ENCODE measurements around the gene KRT76. TPM values are rescaled to one million over a fixed set of nuclear protein-coding genes. Genes with fewer than 3 reads are reported as not detected.
"Not testable (repeated sequence)": the region's sequence is repeated elsewhere in the genome, so short reads cannot be mapped to it uniquely, and the experiment has no call there.

KRT76 gene
- total and polyA plus RNA-seq, 10 donors: not detected

GRCh38 chr12:52761802-52762201 lies 15.3 kb downstream of the KRT76 start:
- no peaks in the 10 kb centered on the region for H3K36me3 ChIP-seq
- H3K27ac ChIP-seq: no peak overlapping the region
- peaks cover 3 to 42% (median 33%) of the 10 kb centered on the region in 8 donors for H3K9me3 ChIP-seq
- no peak overlapping the region for H3K4me3 ChIP-seq
- DNase-seq: no peak
- H3K27me3 ChIP-seq (replicated peaks in 1 of 7): peaks cover 0 to 19% (median 0%) of the 10 kb centered on the region in 7 donors
- TF ChIP-seq CTCF (IDR thresholded peaks at IDR 0.05 in 8 of 11, conservative IDR thresholded peaks at IDR 0.05 in 3 of 11) (no peak), POLR2A (IDR thresholded peaks at IDR 0.05) (no peak), POLR2AphosphoS5 (IDR thresholded peaks at IDR 0.05) (no peak)
- WGBS, 5 donors: 89 to 93% (median 91%) methylated on average over 2 of the region's 2 CpGs
- no peaks in the 10 kb centered on the region for H3K4me1 ChIP-seq
- intact Hi-C loops (cut with DNase I; ENCODE audit: low total_unique reads): no loop called here

GRCh38 chr12:52761218-52761617 lies 15.9 kb downstream of the KRT76 start:
- Histone ChIP-seq H3K27me3 (replicated peaks in 1 of 7) (peaks cover 0 to 19% (median 0%) of the 10 kb centered on the region in 7 donors), H3K9me3 (peaks cover 3 to 42% (median 33%) of the 10 kb centered on the region in 8 donors)
- H3K27ac ChIP-seq; H3K36me3 ChIP-seq; intact Hi-C loops (cut with DNase I; ENCODE audit: low total_unique reads); DNase-seq; H3K4me1 ChIP-seq; H3K4me3 ChIP-seq: not testable (repeated sequence)
- 81 to 95% (median 90%) methylated on average over 8 of the region's 8 CpGs for WGBS, 5 donors

GRCh38 chr12:52760623-52761022 lies 16.5 kb downstream of the KRT76 start:
- Histone ChIP-seq H3K27me3 (replicated peaks in 1 of 7) (peaks cover 0 to 19% (median 0%) of the 10 kb centered on the region in 7 donors), H3K4me1 (no peaks in the 10 kb centered on the region), H3K36me3 (no peaks in the 10 kb centered on the region), H3K27ac (no peak overlapping the region), H3K4me3 (no peak overlapping the region), H3K9me3 (peaks cover 3 to 42% (median 33%) of the 10 kb centered on the region in 8 donors)
- intact Hi-C loops (cut with DNase I; ENCODE audit: low total_unique reads): no loop called here
- no peak for DNase-seq
- TF ChIP-seq CTCF (IDR thresholded peaks at IDR 0.05 in 8 of 11, conservative IDR thresholded peaks at IDR 0.05 in 3 of 11) (no peak), POLR2AphosphoS5 (IDR thresholded peaks at IDR 0.05) (no peak)

GRCh38 chr12:52759695-52760094 lies 17.4 kb downstream of the KRT76 start:
- Histone ChIP-seq H3K27ac (no peak overlapping the region), H3K4me1 (no peaks in the 10 kb centered on the region), H3K27me3 (replicated peaks in 1 of 7) (peaks cover 0 to 22% (median 0%) of the 10 kb centered on the region in 7 donors), H3K4me3 (no peak overlapping the region), H3K36me3 (no peaks in the 10 kb centered on the region), H3K9me3 (peaks cover 3 to 42% (median 33%) of the 10 kb centered on the region in 8 donors)
- no peak for DNase-seq
- TF ChIP-seq POLR2A (IDR thresholded peaks at IDR 0.05): no peak
- TF ChIP-seq POLR2AphosphoS5 (IDR thresholded peaks at IDR 0.05): no peak
- no peak for TF ChIP-seq CTCF (IDR thresholded peaks at IDR 0.05 in 8 of 11, conservative IDR thresholded peaks at IDR 0.05 in 3 of 11)
- intact Hi-C loops (cut with DNase I; ENCODE audit: low total_unique reads): no loop called here
- WGBS, 5 donors: 54 to 81% (median 60%) methylated on average over 2 of the region's 2 CpGs

GRCh38 chr12:52759218-52759617 lies 17.9 kb downstream of the KRT76 start:
- WGBS, 5 donors: 32 to 66% (median 43%) methylated on average over 2 of the region's 2 CpGs
- peaks cover 3 to 42% (median 33%) of the 10 kb centered on the region in 8 donors for H3K9me3 ChIP-seq
- TF ChIP-seq POLR2A (IDR thresholded peaks at IDR 0.05) (no peak), CTCF (IDR thresholded peaks at IDR 0.05 in 8 of 11, conservative IDR thresholded peaks at IDR 0.05 in 3 of 11) (no peak), POLR2AphosphoS5 (IDR thresholded peaks at IDR 0.05) (no peak)
- H3K27ac ChIP-seq: no peak overlapping the region
- no peaks in the 10 kb centered on the region for H3K4me1 ChIP-seq
- no peaks in the 10 kb centered on the region for H3K36me3 ChIP-seq
- peaks cover 0 to 22% (median 0%) of the 10 kb centered on the region in 7 donors for H3K27me3 ChIP-seq (replicated peaks in 1 of 7)
- H3K4me3 ChIP-seq: no peak overlapping the region
- intact Hi-C loops (cut with DNase I; ENCODE audit: low total_unique reads): no loop called here
- DNase-seq: no peak

All from spleen (tissue), 11 donors.